ENCODE measurements around the gene PDGFC. TPM values are rescaled to one million over a fixed set of nuclear protein-coding genes. Genes with fewer than 3 reads are reported as not detected.

The PDGFC gene
- total and polyA plus RNA-seq, 4 experiments from 2014 or later: 0.29 TPM; not detected in 3

- intact Hi-C loops (cut with micrococcal nuclease): no loop called here
- H3K4me1 ChIP-seq (ENCODE audit: insufficient read depth, low read length): no peaks in the 10 kb centered on the region
Measured at GRCh38 chr4:156957556-156957955, 14.0 kb downstream of the PDGFC start.

GRCh38 chr4:156956826-156957368 lies 14.7 kb downstream of the PDGFC start:
- Histone ChIP-seq H3K27ac (ENCODE audit: low read depth, low read length) (no peak overlapping the region), H3K4me1 (ENCODE audit: insufficient read depth, low read length) (no peaks in the 10 kb centered on the region), H3K27me3 (ENCODE audit: insufficient read depth, low read length) (no peaks in the 10 kb centered on the region), H3K36me3 (ENCODE audit: insufficient read depth, low read length) (no peaks in the 10 kb centered on the region), H3K9me3 (ENCODE audit: control insufficient read depth in 1 of 2, low read length in 2 of 2) (no peaks in the 10 kb centered on the region), H3K4me3 (ENCODE audit: low read length in 2 of 2) (no peak overlapping the region)
- intact Hi-C loops (cut with micrococcal nuclease): no loop called here
- H3K4me3 Mint-ChIP-seq: no peak overlapping the region
- POLR2A ChIA-PET (ENCODE audit: partially characterized antibody): no interaction called here
- no peak for DNase-seq
- H3K36me3 Mint-ChIP-seq: no peaks in the 10 kb centered on the region
- no peaks in the 10 kb centered on the region for H3K27me3 Mint-ChIP-seq
- H3K4me1 Mint-ChIP-seq: no peaks in the 10 kb centered on the region
- peaks cover 0 to 6% (median 3%) of the 10 kb centered on the region in 8 donors for H3K9me3 Mint-ChIP-seq
- CTCF ChIA-PET (ENCODE audit: partially characterized antibody): no interaction called here
- H3K27ac Mint-ChIP-seq: no peak overlapping the region

More at GRCh38 chr4:156957556-156957955, 14.0 kb downstream of the PDGFC start:
- peaks cover 0 to 8% (median 3%) of the 10 kb centered on the region in 8 donors for H3K9me3 Mint-ChIP-seq
- no peaks in the 10 kb centered on the region for H3K27me3 Mint-ChIP-seq
- H3K27ac Mint-ChIP-seq: no peak overlapping the region
- POLR2A ChIA-PET (ENCODE audit: partially characterized antibody): no interaction called here
- Histone ChIP-seq H3K4me3 (ENCODE audit: low read length in 2 of 2) (no peak overlapping the region), H3K27ac (ENCODE audit: low read depth, low read length) (no peak overlapping the region), H3K36me3 (ENCODE audit: insufficient read depth, low read length) (no peaks in the 10 kb centered on the region), H3K9me3 (ENCODE audit: control insufficient read depth in 1 of 2, low read length in 2 of 2) (no peaks in the 10 kb centered on the region), H3K27me3 (ENCODE audit: insufficient read depth, low read length) (no peaks in the 10 kb centered on the region)
- no peaks in the 10 kb centered on the region for H3K4me1 Mint-ChIP-seq
- CTCF ChIA-PET (ENCODE audit: partially characterized antibody): no interaction called here
- no peaks in the 10 kb centered on the region for H3K36me3 Mint-ChIP-seq
- DNase-seq: no peak
- no peak overlapping the region for H3K4me3 Mint-ChIP-seq

- no peak overlapping the region for H3K4me3 Mint-ChIP-seq
- H3K4me1 Mint-ChIP-seq: no peaks in the 10 kb centered on the region
- H3K27ac ChIP-seq (ENCODE audit: low read depth, low read length): no peak overlapping the region
- H3K4me1 ChIP-seq (ENCODE audit: insufficient read depth, low read length): no peaks in the 10 kb centered on the region
- no peaks in the 10 kb centered on the region for H3K9me3 ChIP-seq (ENCODE audit: control insufficient read depth in 1 of 2, low read length in 2 of 2)
- no peak overlapping the region for H3K27ac Mint-ChIP-seq
- H3K36me3 ChIP-seq (ENCODE audit: insufficient read depth, low read length): no peaks in the 10 kb centered on the region
- ChIA-PET CTCF (ENCODE audit: partially characterized antibody) (no interaction called here), POLR2A (ENCODE audit: partially characterized antibody) (no interaction called here)
- H3K4me3 ChIP-seq (ENCODE audit: low read length in 2 of 2): no peak overlapping the region
- no peaks in the 10 kb centered on the region for H3K27me3 ChIP-seq (ENCODE audit: insufficient read depth, low read length)
- no peaks in the 10 kb centered on the region for H3K36me3 Mint-ChIP-seq
- DNase-seq: no peak
- intact Hi-C loops (cut with micrococcal nuclease): no loop called here
- no peaks in the 10 kb centered on the region for H3K27me3 Mint-ChIP-seq
- H3K9me3 Mint-ChIP-seq: peaks cover 0 to 6% (median 3%) of the 10 kb centered on the region in 8 donors
Measured at GRCh38 chr4:156956359-156956758, 15.2 kb downstream of the PDGFC start.

- Mint-ChIP-seq H3K9me3 (peaks cover 0 to 6% (median 3%) of the 10 kb centered on the region in 8 donors), H3K4me3 (no peak overlapping the region), H3K4me1 (no peaks in the 10 kb centered on the region), H3K27me3 (no peaks in the 10 kb centered on the region), H3K36me3 (no peaks in the 10 kb centered on the region), H3K27ac (no peak overlapping the region)
- H3K27me3 ChIP-seq (ENCODE audit: insufficient read depth, low read length): no peaks in the 10 kb centered on the region
- H3K4me1 ChIP-seq (ENCODE audit: insufficient read depth, low read length): no peaks in the 10 kb centered on the region
- no peaks in the 10 kb centered on the region for H3K36me3 ChIP-seq (ENCODE audit: insufficient read depth, low read length)
- intact Hi-C loops (cut with micrococcal nuclease): no loop called here
- DNase-seq: no peak
- H3K4me3 ChIP-seq (ENCODE audit: low read length in 2 of 2): no peak overlapping the region
- ChIA-PET CTCF (ENCODE audit: partially characterized antibody) (no interaction called here), POLR2A (ENCODE audit: partially characterized antibody) (no interaction called here)
- H3K27ac ChIP-seq (ENCODE audit: low read depth, low read length): no peak overlapping the region
- no peaks in the 10 kb centered on the region for H3K9me3 ChIP-seq (ENCODE audit: control insufficient read depth in 1 of 2, low read length in 2 of 2)
Measured at GRCh38 chr4:156954587-156954986, 17.0 kb downstream of the PDGFC start.

- H3K4me1 Mint-ChIP-seq: no peaks in the 10 kb centered on the region
- ChIA-PET POLR2A (ENCODE audit: partially characterized antibody) (no interaction called here), CTCF (ENCODE audit: partially characterized antibody) (no interaction called here)
- Histone ChIP-seq H3K27ac (ENCODE audit: low read depth, low read length) (no peak overlapping the region), H3K4me1 (ENCODE audit: insufficient read depth, low read length) (no peaks in the 10 kb centered on the region), H3K36me3 (ENCODE audit: insufficient read depth, low read length) (no peaks in the 10 kb centered on the region), H3K4me3 (ENCODE audit: low read length in 2 of 2) (no peak overlapping the region), H3K9me3 (ENCODE audit: control insufficient read depth in 1 of 2, low read length in 2 of 2) (no peaks in the 10 kb centered on the region), H3K27me3 (ENCODE audit: insufficient read depth, low read length) (no peaks in the 10 kb centered on the region)
- no peaks in the 10 kb centered on the region for H3K36me3 Mint-ChIP-seq
- H3K27ac Mint-ChIP-seq: no peak overlapping the region
- DNase-seq: no peak
- H3K9me3 Mint-ChIP-seq: peaks cover 0 to 6% (median 3%) of the 10 kb centered on the region in 8 donors
- no peaks in the 10 kb centered on the region for H3K27me3 Mint-ChIP-seq
- intact Hi-C loops (cut with micrococcal nuclease): no loop called here
- no peak overlapping the region for H3K4me3 Mint-ChIP-seq
Measured at GRCh38 chr4:156953951-156954350, 17.6 kb downstream of the PDGFC start.

GRCh38 chr4:156953001-156953400 lies 18.6 kb downstream of the PDGFC start:
- Mint-ChIP-seq H3K27me3 (no peaks in the 10 kb centered on the region), H3K4me3 (no peak overlapping the region), H3K4me1 (no peaks in the 10 kb centered on the region), H3K27ac (no peak overlapping the region), H3K36me3 (no peaks in the 10 kb centered on the region), H3K9me3 (peaks cover 0 to 6% (median 3%) of the 10 kb centered on the region in 8 donors)
- DNase-seq: no peak
- Histone ChIP-seq H3K27ac (ENCODE audit: low read depth, low read length) (no peak overlapping the region), H3K36me3 (ENCODE audit: insufficient read depth, low read length) (no peaks in the 10 kb centered on the region), H3K9me3 (ENCODE audit: control insufficient read depth in 1 of 2, low read length in 2 of 2) (no peaks in the 10 kb centered on the region), H3K4me3 (ENCODE audit: low read length in 2 of 2) (no peak overlapping the region), H3K27me3 (ENCODE audit: insufficient read depth, low read length) (no peaks in the 10 kb centered on the region), H3K4me1 (ENCODE audit: insufficient read depth, low read length) (no peaks in the 10 kb centered on the region)
- intact Hi-C loops (cut with micrococcal nuclease): no loop called here
- POLR2A ChIA-PET (ENCODE audit: partially characterized antibody): no interaction called here
- CTCF ChIA-PET (ENCODE audit: partially characterized antibody): no interaction called here

- Mint-ChIP-seq H3K4me1 (no peaks in the 10 kb centered on the region), H3K27me3 (no peaks in the 10 kb centered on the region), H3K9me3 (peaks cover 0 to 6% (median 3%) of the 10 kb centered on the region in 8 donors), H3K36me3 (no peaks in the 10 kb centered on the region), H3K4me3 (no peak overlapping the region), H3K27ac (no peak overlapping the region)
- no peaks in the 10 kb centered on the region for H3K9me3 ChIP-seq (ENCODE audit: control insufficient read depth in 1 of 2, low read length in 2 of 2)
- H3K4me1 ChIP-seq (ENCODE audit: insufficient read depth, low read length): no peaks in the 10 kb centered on the region
- intact Hi-C loops (cut with micrococcal nuclease): no loop called here
- H3K36me3 ChIP-seq (ENCODE audit: insufficient read depth, low read length): no peaks in the 10 kb centered on the region
- H3K27me3 ChIP-seq (ENCODE audit: insufficient read depth, low read length): no peaks in the 10 kb centered on the region
- H3K4me3 ChIP-seq (ENCODE audit: low read length in 2 of 2): no peak overlapping the region
- ChIA-PET POLR2A (ENCODE audit: partially characterized antibody) (no interaction called here), CTCF (ENCODE audit: partially characterized antibody) (no interaction called here)
- DNase-seq: no peak
- no peak overlapping the region for H3K27ac ChIP-seq (ENCODE audit: low read depth, low read length)
Measured at GRCh38 chr4:156952078-156952759, 19.4 kb downstream of the PDGFC start.
